Subcutaneous abdominal adipose tissue (tissue), 5 donors: Measurements from ENCODE around the gene SUPT6H.
"Not testable (repeated sequence)": the region's sequence is repeated elsewhere in the genome, so short reads cannot be mapped to it uniquely, and the experiment has no call there.

Source experiments
- H3K27ac ChIP-seq: one replicate; pipeline ENCODE4 v1.7.0; 2013; ENCODE audit warnings: low read depth, mild to moderate bottlenecking, inconsistent platforms, low read length, moderate library complexity
- H3K27me3 ChIP-seq, 5 donors: one replicate each; pipeline ENCODE4 v1.7.0; 2013; ENCODE audit warnings: low read length in 5 of 5, inconsistent platforms in 1 of 5; ENCODE audit not compliant: control insufficient read depth in 5 of 5, insufficient read depth in 4 of 5
- H3K36me3 ChIP-seq, 5 donors: one replicate each; pipeline ENCODE4 v1.7.0; 2013; ENCODE audit warnings: low read length in 5 of 5; ENCODE audit not compliant: control insufficient read depth in 5 of 5, insufficient read depth in 5 of 5
- H3K4me1 ChIP-seq, 5 donors: one replicate each; pipeline ENCODE4 v1.7.0; 2013; ENCODE audit warnings: low read length in 5 of 5, mild to moderate bottlenecking in 3 of 5, moderate library complexity in 1 of 5; ENCODE audit not compliant: control insufficient read depth in 5 of 5, insufficient read depth in 5 of 5
- H3K4me3 ChIP-seq, 5 donors: one replicate each; pipeline ENCODE4 v1.7.0; 2013; ENCODE audit warnings: low read length in 5 of 5, low read depth in 1 of 5
- H3K9ac ChIP-seq, 5 donors: one replicate each; pipeline ENCODE4 v1.7.0; 2013; ENCODE audit warnings: low read length in 5 of 5, mild to moderate bottlenecking in 4 of 5, moderate library complexity in 3 of 5
- H3K9me3 ChIP-seq, 5 donors: one replicate each; pipeline ENCODE4 v1.7.0; 2013; ENCODE audit warnings: low read length in 5 of 5; ENCODE audit not compliant: control insufficient read depth in 5 of 5
- donor health status: healthy.
- donor health status: healthy.
- donor health status: healthy.
- donor health status: healthy.
- donor health status: healthy.

SUPT6H gene

GRCh38 chr17:28729950-28730330 is 67.9 kb downstream of the SUPT6H start:
- Histone ChIP-seq H3K4me1 (peaks cover 5 to 40% (median 34%) of the 10 kb centered on the region in 5 donors), H3K27me3 (no peaks in the 10 kb centered on the region), H3K27ac (no peak overlapping the region), H3K4me3 (no peak overlapping the region), H3K9me3 (no peaks in the 10 kb centered on the region), H3K36me3 (peaks cover 0 to 3% (median 0%) of the 10 kb centered on the region in 5 donors), H3K9ac (no peak overlapping the region)

GRCh38 chr17:28733346-28733745 is 71.3 kb downstream of the SUPT6H start:
- H3K4me3 ChIP-seq = no peak overlapping the region
- no peaks in the 10 kb centered on the region for H3K27me3 ChIP-seq
- H3K9ac ChIP-seq = no peak overlapping the region
- H3K27ac ChIP-seq = no peak overlapping the region
- no peaks in the 10 kb centered on the region for H3K9me3 ChIP-seq
- H3K36me3 ChIP-seq = peaks cover 0 to 3% (median 0%) of the 10 kb centered on the region in 5 donors
- H3K4me1 ChIP-seq = peaks cover 0 to 8% (median 5%) of the 10 kb centered on the region in 5 donors

GRCh38 chr17:28734712-28735241 is 72.8 kb downstream of the SUPT6H start:
- no peak overlapping the region for H3K4me3 ChIP-seq
- no peaks in the 10 kb centered on the region for H3K27me3 ChIP-seq
- no peak overlapping the region for H3K9ac ChIP-seq
- H3K27ac ChIP-seq = no peak overlapping the region
- no peaks in the 10 kb centered on the region for H3K9me3 ChIP-seq
- H3K4me1 ChIP-seq = no peaks in the 10 kb centered on the region
- peaks cover 0 to 3% (median 0%) of the 10 kb centered on the region in 5 donors for H3K36me3 ChIP-seq

- Histone ChIP-seq H3K4me3 (no peak overlapping the region), H3K27me3 (no peaks in the 10 kb centered on the region), H3K9me3 (no peaks in the 10 kb centered on the region), H3K36me3 (peaks cover 0 to 3% (median 0%) of the 10 kb centered on the region in 5 donors), H3K27ac (no peak overlapping the region), H3K9ac (no peak overlapping the region), H3K4me1 (no peaks in the 10 kb centered on the region)
Measured at GRCh38 chr17:28735242-28735722, 73.3 kb downstream of the SUPT6H start.

- H3K4me3 ChIP-seq, H3K9ac ChIP-seq, H3K36me3 ChIP-seq, H3K27me3 ChIP-seq, H3K27ac ChIP-seq, H3K4me1 ChIP-seq, H3K9me3 ChIP-seq: not testable (repeated sequence)
Measured at GRCh38 chr17:28735913-28736769, 74.1 kb downstream of the SUPT6H start.

- Histone ChIP-seq H3K36me3 (peaks cover 0 to 3% (median 0%) of the 10 kb centered on the region in 5 donors), H3K4me1 (peaks cover 0 to 17% (median 5%) of the 10 kb centered on the region in 5 donors), H3K4me3 (no peak overlapping the region), H3K27me3 (no peaks in the 10 kb centered on the region), H3K9ac (no peak overlapping the region), H3K27ac (no peak overlapping the region), H3K9me3 (no peaks in the 10 kb centered on the region)
Measured at GRCh38 chr17:28737316-28737715, 75.3 kb downstream of the SUPT6H start.

- H3K4me3 ChIP-seq = no peak overlapping the region
- H3K9ac ChIP-seq = no peak overlapping the region
- H3K27ac ChIP-seq = no peak overlapping the region
- peaks cover 0 to 20% (median 8%) of the 10 kb centered on the region in 5 donors for H3K4me1 ChIP-seq
- no peaks in the 10 kb centered on the region for H3K9me3 ChIP-seq
- H3K36me3 ChIP-seq = peaks cover 0 to 3% (median 0%) of the 10 kb centered on the region in 5 donors
- no peaks in the 10 kb centered on the region for H3K27me3 ChIP-seq
Measured at GRCh38 chr17:28737770-28738679, 76.0 kb downstream of the SUPT6H start.

- Histone ChIP-seq H3K9ac (no peak overlapping the region), H3K36me3 (peaks cover 0 to 3% (median 0%) of the 10 kb centered on the region in 5 donors), H3K9me3 (no peaks in the 10 kb centered on the region), H3K27me3 (no peaks in the 10 kb centered on the region), H3K4me1 (peaks cover 0 to 25% (median 14%) of the 10 kb centered on the region in 5 donors), H3K27ac (no peak overlapping the region), H3K4me3 (no peak overlapping the region)
Measured at GRCh38 chr17:28738680-28739384, 76.8 kb downstream of the SUPT6H start.
